ENCODE data around the gene VANGL1. TPM values are rescaled to one million over a fixed set of nuclear protein-coding genes. Genes with fewer than 3 reads are reported as not detected.
"Not testable (repeated sequence)": the region's sequence is repeated elsewhere in the genome, so short reads cannot be mapped to it uniquely, and the experiment has no call there.

The VANGL1 gene
- total RNA-seq: 10 to 100 TPM; 17.5 to 18.6 TPM
- long read RNA-seq, full-length matches to known transcripts: 22 of 34 reads
- long read RNA-seq, partial matches to known transcripts: 2 of 34 reads
- long read RNA-seq, other reads (novel, unspliced or antisense): 10 of 34 reads

DNA sequence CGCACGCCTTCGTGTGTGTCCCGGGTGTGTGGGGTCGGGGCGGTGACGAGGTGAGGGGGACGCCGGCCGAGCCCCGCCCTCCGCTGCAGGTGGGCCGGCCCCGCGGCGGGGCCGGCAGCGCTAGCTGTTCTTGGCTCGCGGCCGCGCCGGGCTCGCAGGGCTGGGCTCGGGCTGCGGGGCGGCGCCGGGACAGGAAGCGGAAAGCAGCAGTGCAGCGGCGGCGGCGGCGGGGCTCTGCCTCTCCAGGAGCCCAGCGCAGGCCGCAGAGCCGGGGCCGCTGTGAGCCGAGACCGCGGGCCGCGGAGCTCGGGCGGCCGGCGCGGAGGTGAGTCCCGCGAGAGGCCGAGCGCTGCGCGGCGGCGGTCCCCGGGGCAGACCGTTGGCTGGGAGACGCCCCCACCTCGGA lies at the start of gene VANGL1:
Gene VANGL1, plus strand, starts transcription at position 209 of the 406 bp plus-strand sequence. CDS start 9,444 bp downstream, outside the sequence.
- intact Hi-C loops (cut with DNase I, micrococcal nuclease): no loop called here
- DNase-seq (peak; percentile 61 to 83), ATAC-seq (peak; percentile 80)

DNA sequence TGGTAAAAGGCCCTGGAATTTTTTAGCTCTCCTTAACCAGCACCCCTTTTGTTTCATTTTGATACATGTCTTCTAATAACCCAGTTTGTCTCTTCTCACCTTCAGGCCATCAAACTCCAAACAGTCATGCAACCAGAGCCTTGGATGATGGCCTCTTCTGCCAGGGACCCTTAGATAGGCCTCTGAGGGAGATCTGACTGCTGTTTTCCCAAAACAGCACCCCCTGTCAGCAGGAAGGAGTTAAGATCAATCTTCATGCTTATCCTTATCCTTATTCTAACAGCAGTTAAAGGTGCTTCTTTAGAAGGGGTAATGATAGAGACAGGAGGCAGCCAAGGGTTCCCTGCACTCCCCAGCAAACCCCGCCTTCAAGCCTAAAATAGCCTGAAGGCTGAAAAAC lies 49.5 kb upstream of the VANGL1 start:
- no peak for DNase-seq
- ATAC-seq: no peak
- intact Hi-C loops (cut with DNase I, micrococcal nuclease): no loop called here

DNA sequence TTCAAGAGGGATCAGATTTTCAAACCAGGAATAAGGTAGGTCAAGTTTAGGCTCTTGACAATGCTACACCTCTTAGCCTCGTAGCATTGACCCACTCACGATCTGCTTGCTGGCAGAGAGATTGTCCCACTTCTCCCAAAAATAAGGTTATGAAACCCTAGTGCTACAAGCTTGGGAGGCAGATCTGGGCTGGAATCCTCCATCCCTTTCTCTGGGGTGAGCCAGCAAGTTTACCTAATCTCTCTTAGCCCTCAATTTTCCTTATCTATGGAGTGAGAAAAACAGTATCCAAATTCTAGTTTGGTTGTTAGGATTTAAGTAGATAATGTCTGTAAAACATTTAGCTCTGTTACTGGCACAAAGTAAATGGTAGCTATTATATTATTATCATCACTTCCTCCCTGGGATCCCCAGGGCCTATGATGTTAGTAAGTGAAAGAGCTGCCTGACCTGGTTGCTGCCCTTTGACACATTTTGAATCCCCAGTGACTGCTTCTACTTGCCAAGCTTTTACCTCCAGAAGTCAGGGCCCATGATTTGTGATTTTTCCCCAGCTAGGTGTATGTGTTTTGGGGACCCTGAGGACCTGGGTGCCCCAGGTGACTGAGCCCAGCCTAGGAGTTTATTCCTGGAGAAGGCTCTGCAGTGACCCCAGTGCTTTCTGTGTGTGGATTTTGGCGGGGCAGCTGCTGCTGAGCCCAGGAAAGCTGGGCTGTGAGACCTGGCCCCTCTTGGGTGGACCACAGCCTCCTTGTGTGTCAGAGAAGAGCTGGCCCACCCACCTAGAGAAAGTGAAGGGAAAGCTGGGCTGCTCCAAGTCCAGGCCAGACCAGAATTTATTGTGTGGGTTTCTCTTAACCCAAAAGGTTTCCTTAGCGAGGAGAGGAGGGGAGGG lies 48.2 kb upstream of the VANGL1 start:
- ATAC-seq: no peak
- intact Hi-C loops (cut with DNase I, micrococcal nuclease): no loop called here
- DNase-seq: no peak

DNA sequence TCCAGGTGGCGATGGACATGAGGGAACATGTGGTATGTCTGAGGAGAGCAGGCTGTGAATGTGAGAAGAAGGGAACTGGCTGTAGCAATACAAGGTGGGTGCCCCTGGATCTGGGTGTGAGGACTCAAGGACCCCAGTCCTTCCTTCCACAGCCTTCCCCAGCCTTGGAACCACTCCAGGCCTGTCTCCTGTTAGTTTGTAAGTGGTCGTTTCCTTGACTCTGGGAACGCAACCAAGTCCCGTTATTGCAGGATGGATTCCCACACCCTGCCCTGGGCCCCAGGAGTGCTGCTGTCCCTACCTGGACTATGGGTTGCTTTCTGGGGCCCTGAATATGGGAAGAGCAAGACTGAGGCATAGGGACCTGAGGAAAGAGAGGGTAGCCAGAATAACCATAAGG lies 47.2 kb upstream of the VANGL1 start:
- DNase-seq (no peak), ATAC-seq (no peak)
- intact Hi-C loops (cut with DNase I, micrococcal nuclease): no loop called here

DNA sequence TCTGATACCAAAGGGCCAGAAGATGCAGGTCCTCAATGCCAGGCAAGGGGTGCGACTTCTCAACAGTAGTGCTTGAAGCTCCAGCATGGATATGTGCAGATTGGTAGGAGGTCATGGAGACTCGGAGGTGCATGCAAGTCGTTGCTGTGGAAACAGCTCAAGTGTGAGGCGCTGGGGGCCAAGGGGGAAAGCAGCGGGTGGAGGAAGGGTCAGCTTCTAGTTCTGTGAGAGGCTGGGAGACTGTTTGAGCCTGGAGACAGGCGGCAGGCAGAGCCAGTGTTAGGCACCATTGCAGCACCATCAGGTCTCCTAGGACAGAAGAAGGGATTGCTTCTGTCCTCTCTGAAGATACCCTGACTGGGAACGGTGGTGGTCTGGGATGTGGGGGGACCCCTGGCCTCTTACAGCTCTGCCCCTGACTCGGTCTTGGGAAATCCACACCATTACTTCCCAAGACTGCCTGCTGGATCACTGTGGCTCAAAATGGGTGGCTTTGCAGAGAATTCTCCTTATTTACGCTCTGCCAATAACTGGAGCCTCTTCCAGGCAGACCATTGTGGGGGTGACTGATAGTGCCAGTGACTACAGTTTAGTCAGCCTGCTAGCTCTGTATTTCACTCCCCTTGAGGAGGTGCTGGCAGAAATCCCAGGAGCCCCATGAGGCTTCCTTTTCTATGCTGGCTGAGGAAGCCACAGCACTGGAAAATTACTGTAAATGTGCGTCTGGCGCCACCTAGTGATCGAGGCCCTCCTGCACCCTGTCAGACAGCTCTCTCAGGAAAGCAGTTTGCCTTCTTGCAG lies 46.3 kb upstream of the VANGL1 start:
- peak; percentile 84 for ATAC-seq
- DNase-seq: peak; percentile 63 to 84
- intact Hi-C loops (cut with DNase I, micrococcal nuclease): loop anchor here in 1 of 2 donors (5.0 kb wide), 2 partner anchors 458 to 618 kb away; no protein-coding TSS in a partner anchor

DNA sequence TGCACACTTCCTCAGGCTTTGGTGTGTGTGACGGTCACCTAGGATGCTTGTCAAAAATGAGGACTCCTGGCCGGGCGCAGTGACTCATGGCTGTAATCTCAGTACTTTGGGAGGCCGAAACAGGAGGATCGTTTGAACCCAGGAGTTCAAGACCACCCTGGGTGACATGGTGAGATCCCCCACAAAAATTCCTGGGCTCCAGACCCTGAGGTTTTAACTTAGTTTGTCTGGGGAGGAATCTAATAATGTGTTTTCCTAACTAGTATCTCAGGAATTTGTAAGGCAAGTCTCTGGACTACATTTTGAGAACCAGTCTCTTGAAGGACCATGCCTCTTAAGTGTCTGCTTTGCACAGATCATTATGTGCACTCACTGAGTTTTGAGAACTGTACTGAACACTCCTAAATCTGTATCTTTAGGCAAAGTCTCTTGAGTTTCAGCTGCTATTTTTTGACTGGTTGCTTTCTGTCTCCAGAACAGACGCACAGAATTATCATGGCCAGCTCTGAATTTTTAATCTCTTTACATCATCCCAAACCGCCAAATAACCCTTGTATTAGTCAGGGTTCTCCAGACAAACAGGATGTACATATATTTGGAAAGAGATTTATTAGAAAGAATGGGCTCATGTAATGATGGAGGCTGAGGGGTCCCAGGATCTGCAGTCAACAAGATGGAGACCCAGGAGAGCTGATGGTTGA lies 45.5 kb upstream of the VANGL1 start:
- intact Hi-C loops (cut with DNase I, micrococcal nuclease): loop anchor here in 1 of 2 donors (5.0 kb wide), 2 partner anchors 459 to 619 kb away; no protein-coding TSS in a partner anchor
- ATAC-seq (no peak), DNase-seq (no peak)

DNA sequence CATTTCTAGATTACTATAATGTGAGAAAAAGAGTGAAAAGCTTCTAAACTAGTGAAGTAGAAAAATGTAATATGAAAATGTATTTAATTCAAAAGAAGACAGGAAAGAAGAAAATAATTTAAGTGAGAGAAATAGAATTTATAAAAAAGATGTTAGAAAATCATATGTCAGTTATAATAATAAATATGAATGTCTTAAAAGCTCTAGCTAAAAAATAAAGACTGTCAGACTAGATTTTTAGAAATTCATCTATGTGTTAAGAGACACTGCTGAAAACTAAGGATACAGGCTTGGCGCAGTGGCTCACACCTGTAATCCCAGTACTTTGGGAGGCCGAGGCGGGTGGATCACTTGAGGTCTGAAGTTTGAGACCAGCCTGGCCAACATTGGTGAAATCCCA lies 37.3 kb upstream of the VANGL1 start:
- DNase-seq: no peak
- intact Hi-C loops (cut with DNase I, micrococcal nuclease): loop anchor here in 1 of 2 donors (10.0 kb wide), 1 partner anchor 170 kb away; no protein-coding TSS in a partner anchor
- no peak for ATAC-seq

DNA sequence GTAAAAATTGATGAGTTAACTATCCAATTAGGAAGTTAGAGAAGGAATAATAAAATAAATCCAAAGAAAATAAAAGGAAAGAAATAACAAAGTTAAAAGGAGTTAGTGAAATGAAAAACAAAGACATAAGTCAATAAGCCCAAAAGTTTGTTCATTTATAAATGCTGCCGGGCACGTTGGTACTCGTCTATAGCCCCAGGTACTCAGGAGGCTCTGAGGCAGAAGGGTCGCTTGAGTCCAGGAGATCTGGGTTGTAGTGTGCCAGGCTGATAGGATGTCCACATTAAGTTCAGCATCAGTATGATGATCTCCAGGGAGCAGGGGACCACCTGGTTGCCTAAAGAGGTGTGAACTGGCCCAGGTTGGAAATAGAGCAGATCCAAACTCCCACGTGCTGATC lies 35.5 kb upstream of the VANGL1 start:
- intact Hi-C loops (cut with DNase I, micrococcal nuclease): loop anchor here (5.0 to 10.0 kb wide), 3 partner anchors 101 to 168 kb away; no protein-coding TSS in a partner anchor
- ATAC-seq (no peak), DNase-seq (no peak)

DNA sequence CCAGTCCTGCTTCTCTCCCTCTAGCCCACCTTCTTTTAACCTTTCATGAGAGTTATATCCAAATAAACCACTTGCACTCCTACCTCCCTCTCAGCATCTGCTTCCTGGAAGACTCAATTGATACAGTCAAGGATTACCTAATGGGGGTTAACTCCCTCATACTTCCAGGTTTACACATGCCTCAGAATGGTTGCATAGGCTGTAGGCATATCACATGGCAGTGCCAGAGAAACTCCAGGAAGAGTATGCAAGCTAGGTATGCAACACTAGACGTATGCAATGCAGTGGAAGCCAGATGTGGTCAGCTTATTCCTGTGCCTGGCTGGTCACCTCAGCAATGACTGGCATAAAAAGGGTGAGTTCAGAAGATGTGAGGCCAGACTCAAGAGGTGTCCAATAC lies 32.7 kb upstream of the VANGL1 start:
- ATAC-seq: no peak
- DNase-seq: no peak
- intact Hi-C loops (cut with DNase I, micrococcal nuclease): loop anchor here (5.0 to 10.0 kb wide), 3 partner anchors 98 to 166 kb away; no protein-coding TSS in a partner anchor

DNA sequence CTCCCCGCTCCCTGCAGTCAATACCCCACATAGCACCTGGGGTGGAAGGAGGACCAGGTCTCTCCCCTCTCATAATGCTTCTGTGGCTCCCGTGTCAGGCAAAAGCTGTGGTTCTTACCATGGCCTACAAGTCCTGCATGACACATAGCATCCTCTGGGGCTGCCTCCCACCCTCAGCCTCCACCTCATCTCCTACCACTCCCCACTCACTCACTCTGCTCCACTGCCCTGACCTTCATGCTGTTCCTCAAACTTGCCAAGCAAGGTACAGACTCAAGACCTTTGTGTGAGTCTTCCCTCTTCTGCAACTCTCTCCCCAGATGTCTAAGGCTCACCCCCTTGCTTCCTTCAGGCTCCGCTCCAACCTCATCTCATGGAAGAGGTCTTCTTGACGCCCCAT lies 28.0 kb upstream of the VANGL1 start:
- ATAC-seq (no peak), DNase-seq (no peak)
- intact Hi-C loops (cut with DNase I, micrococcal nuclease): no loop called here

DNA sequence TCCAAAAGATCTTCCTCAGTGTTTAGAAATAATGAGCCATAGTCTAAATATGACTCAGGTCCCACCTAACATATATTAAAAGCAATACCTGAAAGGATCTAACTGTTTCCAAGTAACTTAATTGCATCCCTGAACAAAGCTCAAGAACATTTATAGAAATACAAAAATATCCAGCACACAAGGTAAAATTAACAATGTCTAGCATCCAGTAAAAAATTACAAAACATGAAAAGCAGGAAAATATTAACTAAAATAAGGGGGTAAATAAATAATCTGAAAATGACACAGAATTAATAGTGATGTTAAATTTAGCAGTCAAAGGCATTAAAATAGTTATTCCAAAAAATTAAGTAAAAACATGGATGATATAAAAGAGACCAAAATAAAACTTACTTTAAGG lies 21.3 kb upstream of the VANGL1 start:
- DNase-seq (no peak), ATAC-seq (no peak)
- intact Hi-C loops (cut with DNase I, micrococcal nuclease): no loop called here

DNA sequence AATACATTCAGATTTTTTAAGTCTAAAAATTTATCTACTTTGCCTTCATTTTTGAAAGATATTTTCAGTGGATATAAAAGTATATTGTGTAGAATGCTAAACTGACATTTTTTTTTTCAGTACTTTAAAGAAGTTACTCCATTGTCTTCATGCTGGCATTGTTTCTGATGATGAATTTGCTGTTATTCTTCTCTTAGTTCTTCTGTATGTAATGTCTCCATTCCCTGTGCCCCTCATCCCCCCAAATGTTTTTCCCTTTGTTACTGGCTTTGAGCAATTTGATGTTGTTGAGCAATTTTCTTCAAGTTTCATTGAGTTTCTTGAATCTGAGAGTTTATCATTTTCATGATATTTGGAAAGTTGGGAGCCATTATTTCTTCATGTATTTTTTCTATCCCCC lies 20.8 kb upstream of the VANGL1 start:
- DNase-seq (no peak), ATAC-seq (no peak)
- intact Hi-C loops (cut with DNase I, micrococcal nuclease): no loop called here

DNA sequence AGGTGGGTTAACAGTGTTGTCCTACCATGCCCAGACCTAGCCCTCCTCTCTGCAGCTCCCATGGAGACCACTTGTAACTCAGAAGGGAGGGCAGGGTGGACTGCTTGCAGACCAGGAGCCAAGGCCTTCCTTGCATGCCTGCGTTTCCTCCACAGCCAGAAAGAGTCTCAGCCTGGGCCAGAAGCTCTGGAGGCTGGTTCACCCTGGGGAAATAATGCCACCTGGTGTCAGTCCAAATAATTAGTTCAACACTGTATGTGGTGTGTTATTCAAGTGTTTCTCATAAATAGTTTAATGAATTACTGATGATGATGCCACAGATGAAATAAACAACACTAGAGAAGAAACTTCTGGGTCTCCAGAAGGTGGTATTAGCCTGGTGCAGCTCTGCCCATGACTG lies 16.9 kb upstream of the VANGL1 start:
- DNase-seq (no peak), ATAC-seq (no peak)
- intact Hi-C loops (cut with DNase I, micrococcal nuclease): no loop called here

DNA sequence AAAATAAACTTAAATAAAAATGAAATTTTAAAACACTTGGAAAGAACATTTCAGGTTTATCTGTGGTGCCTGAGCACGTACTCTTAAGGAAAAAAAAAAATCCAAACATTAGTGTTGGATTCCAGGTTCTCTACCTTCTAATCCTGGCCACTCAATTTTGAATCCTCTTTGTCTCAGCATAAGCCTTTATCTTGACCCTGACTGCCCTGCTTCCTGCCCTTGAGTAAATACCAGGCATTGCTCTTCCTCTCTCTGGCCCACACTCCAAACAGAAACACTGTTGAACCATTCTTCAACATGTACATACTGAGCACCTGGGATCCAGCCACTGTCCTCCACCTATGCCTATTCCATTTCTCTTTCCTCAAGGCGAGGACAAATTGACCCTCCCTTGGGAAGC lies 11.4 kb upstream of the VANGL1 start:
- DNase-seq: no peak
- ATAC-seq: no peak
- intact Hi-C loops (cut with DNase I, micrococcal nuclease): no loop called here

DNA sequence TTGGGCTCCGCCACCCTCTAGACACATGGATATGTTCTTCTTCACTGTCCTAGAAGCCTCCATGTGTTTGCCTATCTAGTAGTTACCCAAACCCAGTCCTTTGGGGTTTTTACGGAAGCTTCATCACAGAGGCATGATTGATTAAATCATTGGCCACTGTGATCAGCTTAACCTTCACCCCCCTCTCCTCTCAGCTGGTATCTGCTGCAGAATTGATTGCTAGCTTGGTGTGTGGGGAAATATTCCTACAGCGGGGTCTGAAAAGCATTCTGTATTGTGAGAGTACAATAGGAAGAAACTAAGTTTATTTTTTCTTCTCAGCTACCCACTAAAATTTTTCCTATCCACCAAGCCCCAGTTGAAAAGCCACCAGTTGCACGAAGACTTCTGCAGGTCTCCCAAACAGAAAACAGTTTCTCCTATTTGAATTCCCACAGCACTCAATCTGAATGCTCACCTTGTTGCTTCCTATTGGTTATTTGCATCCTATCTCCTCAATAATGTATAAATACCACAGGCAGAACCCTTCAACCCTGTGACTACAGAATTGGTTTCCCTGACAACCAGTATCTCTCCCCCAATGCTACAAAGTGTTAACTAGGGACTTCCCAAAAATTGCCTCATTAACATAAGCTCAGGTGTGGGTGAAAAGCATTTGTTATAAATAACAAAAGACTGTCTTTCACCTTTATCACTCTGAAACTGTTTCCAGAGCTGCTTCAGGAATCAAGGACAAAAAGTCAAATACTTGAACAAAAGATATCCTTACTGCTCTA lies 9.3 kb upstream of the VANGL1 start:
- intact Hi-C loops (cut with DNase I, micrococcal nuclease): no loop called here
- DNase-seq (no peak), ATAC-seq (no peak)

DNA sequence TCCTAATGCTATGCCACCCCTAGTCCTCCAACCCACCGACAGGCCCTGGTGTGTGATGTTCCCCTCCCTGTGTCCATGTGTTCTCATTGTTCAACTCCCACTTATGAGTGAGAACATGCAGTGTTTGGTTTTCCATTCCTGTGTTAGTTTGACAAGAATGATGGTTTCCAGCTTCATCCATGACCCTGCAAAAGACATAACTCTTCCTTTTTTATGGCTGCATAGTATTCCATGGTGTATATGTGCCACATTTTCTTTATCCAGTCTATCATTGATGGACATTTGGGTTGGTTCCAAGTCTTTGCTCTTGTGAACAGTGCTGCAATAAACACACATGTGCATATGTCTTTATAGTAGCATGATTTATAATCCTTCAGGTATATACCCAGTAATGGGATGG lies 8.2 kb upstream of the VANGL1 start:
- intact Hi-C loops (cut with DNase I, micrococcal nuclease); DNase-seq; ATAC-seq: not testable (repeated sequence)

DNA sequence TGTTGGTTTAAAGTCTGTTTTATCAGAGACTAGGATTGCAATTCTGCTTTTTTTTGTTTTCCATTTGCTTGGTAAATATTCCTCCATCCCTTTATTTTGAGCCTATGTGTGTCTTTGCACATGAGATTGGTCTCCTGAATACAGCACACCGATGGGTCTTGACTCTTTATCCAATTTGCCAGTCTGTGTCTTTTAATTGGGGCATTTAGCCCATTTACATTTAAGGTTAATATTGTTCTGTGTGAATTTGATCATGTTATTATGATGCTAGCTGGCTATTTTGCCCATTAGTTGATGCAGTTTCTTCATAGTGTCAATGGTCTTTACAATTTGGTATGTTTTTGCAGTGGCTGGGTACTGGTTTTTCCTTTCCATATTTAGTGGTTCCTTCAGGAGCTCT lies 4.5 kb upstream of the VANGL1 start:
- DNase-seq; ATAC-seq; intact Hi-C loops (cut with DNase I, micrococcal nuclease): not testable (repeated sequence)

DNA sequence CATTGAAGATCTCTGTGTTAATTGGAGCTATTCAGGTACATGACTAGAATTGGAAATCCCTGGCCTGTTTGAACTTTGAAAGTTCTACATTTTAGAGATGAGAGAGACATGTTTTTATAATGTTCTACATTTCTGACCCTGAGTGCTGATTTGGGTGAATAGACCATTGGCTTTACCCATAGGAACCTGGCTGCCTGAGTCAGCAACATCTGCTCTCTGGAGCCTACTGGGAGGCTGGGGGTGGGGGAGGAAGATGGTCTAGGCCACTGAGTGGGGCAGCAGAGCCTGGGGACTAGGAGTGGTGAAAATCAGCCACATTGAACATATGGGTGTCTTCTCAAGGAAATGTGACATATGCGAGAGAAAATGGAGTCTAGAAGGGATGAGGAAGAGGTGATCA lies 1.4 kb upstream of the VANGL1 start:
- intact Hi-C loops (cut with DNase I, micrococcal nuclease): no loop called here

More for the DNA sequence above, 1.4 kb upstream of the VANGL1 start:
- ATAC-seq (no peak), DNase-seq (no peak)

Data from left colon (tissue), 2 donors.